Activated CD4-positive, CD25-positive, alpha-beta regulatory T cell treated with anti-CD3 and anti-CD28 coated beads, Interleukin-2, amount 50 U/mL, for 72 hours (primary cell): ENCODE data around the gene KRTAP10-3.
"Not testable (repeated sequence)": the region's sequence is repeated elsewhere in the genome, so short reads cannot be mapped to it uniquely, and the experiment has no call there.

Experiments
- DNase-seq: peaks from one replicate; pipeline ENCODE4 v3.0.0; 2021

The KRTAP10-3 gene, protein sequence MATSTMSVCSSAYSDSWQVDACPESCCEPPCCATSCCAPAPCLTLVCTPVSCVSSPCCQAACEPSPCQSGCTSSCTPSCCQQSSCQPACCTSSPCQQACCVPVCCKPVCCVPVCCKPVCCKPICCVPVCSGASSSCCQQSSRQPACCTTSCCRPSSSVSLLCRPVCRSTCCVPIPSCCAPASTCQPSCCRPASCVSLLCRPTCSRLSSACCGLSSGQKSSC

DNA sequence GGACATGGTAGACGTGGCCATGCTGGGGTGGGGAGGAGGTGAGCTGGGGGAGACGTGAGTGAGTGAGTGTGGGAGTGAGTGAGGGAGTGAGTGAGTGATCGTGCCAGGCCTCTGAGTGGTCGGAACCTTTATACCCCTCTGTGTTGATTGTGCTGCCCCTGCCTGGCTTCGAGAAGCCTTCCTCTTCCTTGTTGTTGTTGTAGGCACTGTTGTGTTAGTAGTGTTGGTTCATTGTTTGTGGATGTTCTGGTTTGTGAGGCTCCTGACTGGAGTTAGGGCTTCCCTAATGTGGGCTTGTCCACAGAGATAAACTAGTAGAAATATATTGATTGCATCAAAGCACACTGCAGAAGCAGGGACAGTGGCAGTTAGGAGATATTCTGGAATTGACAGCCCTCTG, at the start of gene KRTAP10-3:
Gene KRTAP10-3, minus strand, starts transcription at position 101 of the 400 bp plus-strand sequence. Its CDS starts 80 bp downstream, at position 21.
- DNase-seq, result no peak

GRCh38 chr21:44606495-44606894, 47.9 kb upstream of the KRTAP10-3 start:
- no peak for DNase-seq

- no peak for DNase-seq
Observed at GRCh38 chr21:44603911-44604310, 45.3 kb upstream of the KRTAP10-3 start.

DNA sequence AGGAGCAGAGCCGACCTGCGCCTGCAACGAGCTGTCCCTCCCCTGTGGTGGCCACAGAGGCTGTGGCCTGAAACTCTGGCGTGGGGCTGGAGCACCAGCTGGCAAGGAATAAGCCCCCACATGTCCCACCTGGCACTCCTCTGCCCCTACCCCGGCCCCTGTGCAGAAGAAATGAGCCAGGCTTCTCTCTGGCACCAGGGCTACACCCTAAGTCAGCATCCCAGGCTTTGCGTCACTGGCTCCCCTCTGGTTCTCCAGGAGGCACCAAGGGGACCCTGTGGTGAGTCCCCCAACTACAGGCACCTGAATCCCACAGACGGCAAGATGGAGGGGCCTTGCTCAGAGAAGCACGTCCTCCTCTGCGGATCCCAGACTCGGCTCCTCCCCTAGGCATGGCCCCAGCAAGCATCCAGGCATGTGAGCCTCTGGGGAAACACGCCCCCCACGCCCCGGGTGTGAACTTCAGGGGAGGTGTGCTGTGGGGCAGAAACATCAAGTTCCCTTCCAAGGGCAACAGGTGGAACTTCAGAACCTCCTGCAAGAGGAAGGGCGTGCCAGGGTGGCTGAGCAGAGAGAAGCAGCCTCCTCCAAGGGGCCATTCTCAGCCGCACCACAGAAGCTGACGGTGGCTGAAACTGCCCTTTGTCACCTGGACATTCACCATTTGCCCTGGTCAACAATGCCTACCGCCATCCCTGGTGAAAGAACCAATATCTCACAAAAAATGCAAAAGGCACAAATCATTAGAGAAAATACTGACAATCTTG, 44.7 kb upstream of the KRTAP10-3 start:
- no peak for DNase-seq

GRCh38 chr21:44602463-44602850, 43.9 kb upstream of the KRTAP10-3 start:
- no peak for DNase-seq

GRCh38 chr21:44601596-44602462, 43.2 kb upstream of the KRTAP10-3 start:
- no peak for DNase-seq

DNA sequence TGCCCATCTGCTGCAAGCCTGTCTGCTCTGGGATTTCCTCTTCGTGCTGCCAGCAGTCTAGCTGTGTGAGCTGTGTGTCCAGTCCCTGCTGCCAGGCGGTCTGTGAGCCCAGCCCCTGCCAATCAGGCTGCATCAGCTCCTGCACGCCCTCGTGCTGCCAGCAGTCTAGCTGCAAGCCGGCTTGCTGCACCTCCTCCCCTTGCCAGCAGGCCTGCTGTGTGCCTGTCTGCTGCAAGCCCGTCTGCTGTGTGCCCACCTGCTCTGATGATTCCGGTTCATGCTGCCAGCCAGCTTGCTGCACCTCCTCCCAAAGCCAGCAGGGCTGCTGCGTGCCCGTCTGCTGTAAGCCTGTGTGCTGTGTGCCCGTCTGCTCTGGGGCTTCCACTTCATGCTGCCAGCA, 42.5 kb upstream of the KRTAP10-3 start:
- not testable (repeated sequence) for DNase-seq

- DNase-seq, result not testable (repeated sequence)
Observed at GRCh38 chr21:44600118-44600978, 41.8 kb upstream of the KRTAP10-3 start, which contains the start of gene KRTAP10-7. Gene KRTAP10-7, plus strand, starts transcription at chr21:44600597. Its CDS starts 25 bp downstream, at chr21:44600622.

DNA sequence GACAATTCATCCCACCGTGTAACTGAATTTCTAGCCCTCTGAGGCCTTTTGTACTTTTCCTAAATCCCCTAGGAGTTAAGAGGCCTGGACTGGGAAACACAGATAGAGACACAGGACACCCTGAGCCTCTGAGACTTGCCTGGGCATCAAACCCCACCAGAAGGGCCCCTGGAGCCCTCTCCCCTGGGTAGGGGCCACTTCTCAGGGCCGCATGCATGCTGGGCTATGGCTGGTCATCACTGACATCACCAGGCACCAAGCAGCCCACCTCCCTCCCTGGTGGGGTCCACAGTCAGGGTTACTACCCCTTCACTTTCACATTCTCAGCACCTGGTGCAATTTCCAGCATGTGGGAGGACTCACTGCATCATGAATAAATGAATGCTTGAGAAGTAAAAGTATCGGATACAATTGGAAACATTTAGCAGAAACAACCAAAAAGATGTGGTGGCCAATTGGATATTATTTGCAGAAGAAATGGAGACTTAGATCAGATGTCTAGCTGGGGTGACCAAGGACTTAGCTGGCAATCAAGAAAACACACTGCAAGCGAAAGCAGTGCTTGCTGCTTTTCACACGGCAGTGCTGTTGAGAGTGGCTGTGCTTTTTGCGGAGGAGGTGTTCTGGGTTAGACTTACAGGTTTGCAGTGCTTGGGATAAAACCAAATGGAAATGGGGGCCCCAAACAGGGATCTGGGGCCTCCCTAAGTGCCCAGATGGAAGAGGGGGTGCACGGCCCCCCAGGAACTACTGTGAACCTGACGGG, 40.9 kb upstream of the KRTAP10-3 start:
- DNase-seq, result no peak

DNA sequence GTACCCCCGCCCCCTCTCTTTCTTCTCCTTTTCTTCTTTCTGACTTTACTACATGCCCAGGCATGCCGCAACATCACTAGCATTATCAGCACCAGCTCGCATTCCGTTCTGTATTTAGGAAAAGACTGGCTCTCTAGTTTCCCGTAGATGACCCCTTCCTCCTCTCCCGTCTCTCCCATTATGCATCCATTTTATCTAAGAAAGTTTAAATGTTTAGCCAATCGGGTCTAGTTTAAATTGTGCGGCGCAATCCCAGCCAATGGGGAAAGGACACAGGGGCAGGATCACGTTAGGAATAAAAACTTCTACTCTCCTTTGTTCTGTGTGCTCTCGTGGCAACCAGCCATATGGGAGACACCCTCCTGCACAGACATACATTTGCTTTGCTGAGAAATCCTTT, 39.5 kb upstream of the KRTAP10-3 start:
- no peak for DNase-seq

DNA sequence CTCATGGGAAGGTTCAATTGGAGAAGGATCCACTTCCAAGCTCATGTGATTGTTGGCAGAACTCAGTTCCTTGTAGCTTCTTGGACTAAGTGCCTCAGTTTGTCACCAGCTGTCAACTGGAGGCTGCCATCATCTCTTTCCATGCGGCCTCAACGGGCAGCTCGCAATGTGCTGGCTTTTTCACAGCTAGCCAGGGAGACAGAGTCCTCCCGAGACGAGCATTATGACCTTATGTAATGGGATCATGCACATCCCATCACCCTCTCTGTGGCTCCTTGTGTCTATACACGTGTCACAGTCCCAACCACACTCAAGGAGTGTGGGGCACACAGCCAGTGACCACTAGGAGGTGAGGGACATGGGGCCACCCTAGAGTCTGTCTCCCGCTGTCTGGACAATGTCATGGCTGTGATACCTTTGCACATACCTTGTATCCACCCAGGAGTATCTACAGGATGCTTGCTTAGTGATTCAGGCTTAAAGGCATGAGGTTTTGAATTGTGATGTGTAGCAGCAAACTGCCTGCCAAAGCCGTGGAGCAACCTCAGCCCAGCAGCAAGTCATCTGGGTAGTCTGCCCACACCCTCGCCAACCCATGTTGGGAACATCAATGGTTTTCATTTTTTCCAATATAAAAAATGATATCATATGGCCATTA, 37.6 kb upstream of the KRTAP10-3 start:
- no peak for DNase-seq

- DNase-seq, result no peak
Observed at GRCh38 chr21:44595524-44595923, 36.9 kb upstream of the KRTAP10-3 start.

GRCh38 chr21:44594406-44594916, 35.9 kb upstream of the KRTAP10-3 start:
- DNase-seq, result no peak

DNA sequence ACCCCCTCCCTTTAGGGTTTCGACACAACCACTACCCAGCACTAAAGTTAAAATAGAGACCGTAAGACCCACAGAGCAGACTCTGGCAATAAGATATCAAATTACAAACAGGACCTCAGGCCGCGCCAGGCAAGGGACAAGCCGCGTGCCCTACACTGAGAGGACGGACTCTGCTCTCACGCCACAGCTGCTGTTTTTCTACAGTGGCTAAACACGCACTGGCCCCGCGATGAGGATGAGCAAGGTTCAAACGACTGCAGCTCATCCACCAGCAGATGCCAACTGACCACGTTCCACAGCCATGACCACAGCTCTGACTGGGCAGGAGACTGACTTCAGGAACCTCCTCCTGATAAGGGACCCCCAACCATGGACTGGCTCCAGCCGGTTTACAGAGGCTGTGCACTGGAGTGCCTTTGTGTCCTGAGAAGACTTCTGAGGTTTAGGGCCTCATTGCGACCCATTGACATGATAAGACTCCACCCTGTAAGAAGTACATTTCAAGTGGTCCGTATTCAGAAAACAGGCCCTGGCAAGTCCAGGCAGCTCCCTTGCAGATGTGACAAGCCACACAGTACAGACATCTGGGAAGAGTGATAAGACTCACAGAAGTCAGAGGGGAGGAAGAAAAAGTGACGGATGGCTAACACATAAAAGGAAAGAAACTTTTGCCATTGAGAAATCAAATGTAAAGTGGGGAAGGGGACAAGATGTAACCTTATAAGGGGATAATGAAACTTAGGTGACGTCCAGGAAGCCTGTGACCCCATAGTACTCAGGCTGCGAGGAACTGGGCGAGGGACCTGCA, 35.2 kb upstream of the KRTAP10-3 start:
- DNase-seq, result peak; percentile 17

- peak; percentile 24 for DNase-seq
Observed at GRCh38 chr21:44592446-44593311, 34.1 kb upstream of the KRTAP10-3 start, which contains the start of gene KRTAP10-6. Gene KRTAP10-6, minus strand, starts transcription at chr21:44592505. Its CDS starts 21 bp downstream, at chr21:44592484.

- DNase-seq, result not testable (repeated sequence)
Observed at GRCh38 chr21:44591801-44592130, 33.2 kb upstream of the KRTAP10-3 start.

DNA sequence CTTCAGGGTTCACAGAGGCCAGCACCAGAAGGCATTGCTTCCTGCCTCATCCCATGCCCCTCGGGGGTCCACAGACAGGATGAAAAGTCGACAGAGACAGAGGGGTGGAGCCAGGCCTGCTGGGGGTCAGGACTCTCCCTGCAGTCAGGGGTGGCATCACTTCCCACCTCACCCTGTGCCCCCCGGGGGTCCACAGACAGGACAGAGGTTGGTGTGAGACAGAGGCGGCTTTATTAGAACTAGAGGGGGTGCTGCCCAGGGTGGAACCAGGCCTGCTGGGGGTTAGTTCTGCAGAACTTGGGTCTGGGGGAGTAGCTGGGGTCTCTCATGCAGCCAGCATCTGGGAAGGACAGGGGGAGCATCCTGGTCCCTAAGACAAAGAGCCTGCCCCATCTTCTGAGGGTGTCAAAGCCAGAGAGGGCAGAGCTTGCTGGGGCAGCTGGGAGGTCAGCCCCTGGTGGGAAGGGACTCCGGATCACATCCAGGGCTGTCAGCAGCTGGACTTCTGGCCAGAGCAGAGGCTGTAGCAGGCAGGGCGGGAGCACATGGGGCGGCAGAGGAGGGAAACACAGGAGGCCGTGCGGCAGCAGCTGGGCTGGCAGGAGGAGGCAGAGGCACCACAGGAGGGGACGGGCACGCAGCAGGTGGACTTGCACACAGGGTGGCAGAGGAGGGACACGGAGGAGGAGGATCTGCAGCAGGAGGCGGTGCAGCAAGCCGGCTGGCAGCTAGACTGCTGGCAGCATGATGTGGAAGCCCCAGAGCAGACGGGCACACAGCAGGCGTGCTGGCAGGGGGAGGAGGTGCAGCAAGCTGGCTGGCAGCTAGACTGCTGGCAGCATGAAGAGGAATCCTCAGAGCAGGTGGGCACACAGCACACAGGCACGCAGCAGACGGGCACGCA, 32.6 kb upstream of the KRTAP10-3 start:
- peak; percentile 22 for DNase-seq

DNA sequence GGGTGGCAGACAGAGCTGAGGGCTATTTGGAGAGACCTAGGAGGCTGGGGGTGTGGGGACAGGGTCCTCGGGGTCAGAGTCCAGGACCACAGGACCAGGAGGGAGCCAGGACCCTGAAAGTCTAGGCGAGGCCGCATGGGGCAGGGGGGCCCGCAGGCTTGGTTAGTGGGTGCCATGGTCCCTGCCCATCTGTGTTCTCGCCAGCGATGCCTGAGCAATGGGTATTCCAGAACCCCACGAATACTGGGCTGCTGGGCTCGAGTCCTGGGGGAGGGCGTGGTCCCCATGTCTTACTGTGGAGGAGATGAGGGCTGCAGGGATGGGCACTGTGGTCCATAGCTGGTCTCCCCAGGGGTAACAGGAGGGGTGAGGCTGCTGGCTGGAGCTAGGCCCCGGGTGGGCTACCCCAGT, 31.7 kb upstream of the KRTAP10-3 start:
- DNase-seq, result no peak
